ENCODE results near the gene TBX3.

The TBX3 gene

GRCh38 chr12:114666746-114667668 lies 17.0 kb downstream of the TBX3 start:
- no peak for FAIRE-seq

- no peak for FAIRE-seq
Measured at GRCh38 chr12:114665411-114666260, 18.3 kb downstream of the TBX3 start.

GRCh38 chr12:114664651-114665320 lies 19.2 kb downstream of the TBX3 start:
- no peak for FAIRE-seq

- FAIRE-seq = no peak
Measured at GRCh38 chr12:114662512-114663177, 21.3 kb downstream of the TBX3 start.

- no peak for FAIRE-seq
Measured at GRCh38 chr12:114661245-114661644, 22.7 kb downstream of the TBX3 start.

DNA sequence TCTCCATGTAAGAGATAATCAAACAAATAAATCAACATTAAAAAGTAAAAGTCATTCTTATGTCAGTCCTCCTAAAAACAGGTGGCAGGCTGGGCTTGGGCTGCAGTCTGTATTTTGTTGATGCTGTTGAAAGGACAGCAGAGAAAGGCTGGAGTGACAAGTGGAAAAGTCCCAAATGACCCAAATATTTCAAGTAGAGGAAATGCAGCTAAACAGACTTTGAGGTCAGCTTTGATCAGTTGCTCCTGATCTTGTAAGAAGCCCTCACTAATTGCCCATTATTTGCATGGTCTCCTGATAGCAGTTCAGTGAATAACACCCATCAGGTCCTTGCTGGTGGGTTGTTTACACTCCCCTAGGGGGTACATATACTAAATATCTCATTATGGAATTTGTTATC lies 24.9 kb downstream of the TBX3 start:
- FAIRE-seq = no peak

DNA sequence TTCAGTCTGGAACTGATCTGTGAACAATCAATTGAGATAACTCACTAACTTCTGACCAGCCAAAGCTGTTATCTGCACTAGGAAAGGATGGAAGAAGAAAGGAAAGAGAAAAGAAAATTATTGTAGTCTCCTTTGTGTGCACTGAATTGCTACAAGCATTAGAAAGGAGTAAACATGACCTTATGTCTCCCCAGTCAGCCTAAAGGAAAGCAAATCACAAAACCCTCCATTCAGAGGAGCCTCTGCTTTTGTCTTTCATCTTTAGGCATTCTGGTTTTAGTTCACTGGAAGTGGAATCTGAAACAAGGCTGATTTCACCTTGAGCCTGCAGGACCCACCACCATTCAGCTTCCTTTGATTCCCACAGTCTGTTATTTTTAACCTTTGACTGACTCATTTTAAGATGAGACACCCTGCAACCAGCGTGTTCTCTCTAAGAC lies 26.0 kb downstream of the TBX3 start:
- no peak for FAIRE-seq

GRCh38 chr12:114657597-114657920 lies 26.4 kb downstream of the TBX3 start:
- no peak for FAIRE-seq

- no peak for FAIRE-seq
Measured at GRCh38 chr12:114656906-114657596, 26.9 kb downstream of the TBX3 start.

GRCh38 chr12:114655934-114656749 lies 27.8 kb downstream of the TBX3 start:
- no peak for FAIRE-seq

DNA sequence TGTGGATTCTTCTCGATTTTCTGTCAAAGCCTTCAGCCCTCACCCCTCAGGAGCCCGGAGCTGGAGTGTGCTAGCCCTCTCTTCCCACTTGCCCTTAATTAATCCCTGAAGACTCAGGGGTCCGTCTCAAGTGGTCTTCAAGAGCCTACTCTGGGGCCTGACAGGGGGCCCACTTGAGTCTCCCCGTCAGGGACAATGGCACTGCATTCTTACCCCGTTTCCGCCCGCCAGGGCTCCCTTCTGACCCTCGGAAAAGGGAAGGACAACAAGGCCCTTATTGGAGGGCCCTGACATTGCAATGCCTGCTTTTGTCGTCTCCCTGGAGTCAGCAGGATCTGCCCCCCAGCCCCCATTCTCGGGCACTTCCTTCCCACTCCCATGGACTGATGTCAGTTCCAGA lies 34.4 kb downstream of the TBX3 start:
- no peak for FAIRE-seq

DNA sequence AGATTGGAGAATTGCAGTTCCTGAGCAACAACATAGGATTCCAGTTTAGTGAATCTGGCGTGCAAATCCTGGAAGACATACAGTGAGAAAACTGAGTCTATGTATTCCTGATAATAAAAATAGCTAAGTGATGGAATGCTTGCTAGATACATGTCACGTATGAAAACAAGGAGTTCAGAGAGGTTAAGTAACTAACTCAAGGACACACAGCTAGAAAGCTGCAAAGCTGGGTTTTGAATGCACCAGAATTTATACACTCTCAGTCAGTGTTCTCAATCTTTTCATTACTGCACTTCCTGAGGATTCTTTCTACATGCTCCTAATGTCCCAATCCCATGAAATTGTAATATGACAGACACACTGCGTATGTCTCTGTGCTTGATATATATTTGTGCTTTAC lies 35.3 kb downstream of the TBX3 start:
- no peak for FAIRE-seq

DNA sequence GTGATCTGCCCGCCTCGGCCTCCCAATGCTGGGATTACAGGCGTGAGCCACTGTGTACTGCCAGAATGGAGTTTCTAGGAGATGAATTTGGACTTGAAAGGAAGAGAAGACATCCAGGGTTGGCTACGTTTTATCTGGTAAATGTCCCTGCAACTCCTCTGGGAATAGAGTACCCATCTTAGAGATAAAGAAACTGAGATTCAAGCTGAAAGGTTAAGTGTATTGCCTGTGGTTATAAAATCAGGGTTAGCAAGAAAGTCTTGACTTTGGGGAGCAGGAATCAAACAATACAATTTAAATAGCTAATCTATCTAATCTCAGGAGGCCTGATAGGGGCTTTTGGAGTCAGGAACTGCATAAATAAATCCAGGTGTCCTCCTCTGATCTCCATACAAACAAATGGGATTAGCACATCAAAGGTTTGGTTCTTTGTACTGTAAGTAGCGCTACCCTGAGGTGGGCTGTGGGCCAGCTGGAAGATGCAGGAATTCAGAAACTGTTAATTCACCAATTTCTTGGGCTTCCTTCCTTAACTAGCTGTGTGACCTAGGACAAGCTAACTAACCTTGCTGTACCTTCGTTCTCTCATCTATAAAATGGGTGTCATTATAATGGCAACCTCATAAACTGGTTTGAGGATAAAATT lies 45.1 kb downstream of the TBX3 start:
- FAIRE-seq = no peak

DNA sequence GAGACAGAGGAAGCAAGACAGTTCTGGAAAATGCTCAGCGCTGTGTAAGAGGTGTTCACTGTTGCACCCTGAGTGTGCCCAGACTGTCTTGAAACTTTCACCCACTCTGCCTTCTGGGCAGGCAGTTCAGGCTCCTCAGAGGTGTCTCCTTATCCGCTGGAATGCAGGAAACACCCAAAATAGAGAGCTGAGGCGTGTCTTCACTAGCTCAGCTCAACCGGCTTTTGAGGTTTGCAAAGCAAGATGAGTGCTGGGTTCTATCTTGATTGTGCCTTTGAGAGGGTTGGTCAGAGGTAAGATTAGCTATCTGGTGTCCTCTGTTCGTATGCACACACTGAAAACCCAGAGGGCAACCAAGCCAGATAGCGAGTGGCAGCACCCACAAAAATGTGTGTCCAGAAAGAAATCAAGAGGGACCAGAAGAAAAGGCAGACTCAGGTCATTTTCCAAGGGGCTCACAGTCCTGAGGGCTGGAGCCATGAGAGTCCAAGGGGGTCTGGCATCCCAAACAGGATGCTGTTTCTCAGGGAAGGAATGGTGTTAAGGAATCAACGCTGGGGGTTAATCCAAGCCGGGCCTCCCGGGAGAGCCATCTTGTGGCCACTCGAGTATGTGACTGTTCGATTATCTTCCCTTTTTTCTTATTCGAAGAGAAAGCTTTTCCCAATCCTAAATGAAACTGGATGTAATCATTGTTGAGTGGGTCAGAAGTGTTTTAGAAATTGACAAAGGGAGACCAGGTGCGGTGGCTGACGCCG lies 47.1 kb downstream of the TBX3 start:
- FAIRE-seq = no peak

DNA sequence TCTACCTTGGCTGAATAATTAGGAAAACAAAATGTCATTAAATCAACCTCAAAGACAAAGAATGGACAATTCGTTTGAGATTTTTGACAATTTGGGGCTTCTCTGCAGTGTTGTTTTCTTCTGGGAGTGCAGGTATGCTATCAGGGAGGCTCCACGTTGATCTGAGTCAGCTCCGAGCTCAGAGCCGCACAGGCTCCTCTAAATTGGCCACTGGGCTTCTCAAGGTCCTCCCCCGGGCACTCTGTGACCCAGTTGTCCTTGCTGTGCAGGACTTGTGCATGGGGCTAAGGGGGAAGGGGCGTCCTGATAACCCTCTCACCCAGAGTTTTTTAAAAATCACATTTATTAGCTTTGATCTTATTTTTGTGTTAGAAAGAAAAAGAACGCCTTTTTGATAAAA lies 52.7 kb downstream of the TBX3 start:
- FAIRE-seq = no peak

DNA sequence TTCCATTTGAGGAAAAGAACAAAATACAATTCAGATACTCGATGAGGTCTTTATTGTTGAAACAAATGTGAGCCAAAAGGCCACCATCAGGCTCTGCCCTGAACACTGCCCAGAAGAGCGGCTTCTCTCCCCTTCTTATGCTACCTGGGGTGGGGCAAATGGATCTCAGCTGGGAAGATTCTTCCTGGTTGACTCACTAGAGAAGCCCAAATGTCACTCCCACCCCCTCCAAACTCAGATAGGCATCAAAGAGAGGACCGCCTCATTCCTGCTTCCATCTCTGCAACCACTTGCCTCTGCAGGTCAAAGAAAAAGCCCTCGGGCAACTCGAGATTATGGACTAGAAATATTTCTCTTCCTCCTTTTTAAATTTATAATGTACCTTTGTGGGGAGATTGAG lies 55.8 kb downstream of the TBX3 start:
- FAIRE-seq = no peak

- no peak for FAIRE-seq
Measured at GRCh38 chr12:114627393-114627792, 56.6 kb downstream of the TBX3 start.

GRCh38 chr12:114625294-114625851 lies 58.6 kb downstream of the TBX3 start:
- FAIRE-seq = no peak

DNA sequence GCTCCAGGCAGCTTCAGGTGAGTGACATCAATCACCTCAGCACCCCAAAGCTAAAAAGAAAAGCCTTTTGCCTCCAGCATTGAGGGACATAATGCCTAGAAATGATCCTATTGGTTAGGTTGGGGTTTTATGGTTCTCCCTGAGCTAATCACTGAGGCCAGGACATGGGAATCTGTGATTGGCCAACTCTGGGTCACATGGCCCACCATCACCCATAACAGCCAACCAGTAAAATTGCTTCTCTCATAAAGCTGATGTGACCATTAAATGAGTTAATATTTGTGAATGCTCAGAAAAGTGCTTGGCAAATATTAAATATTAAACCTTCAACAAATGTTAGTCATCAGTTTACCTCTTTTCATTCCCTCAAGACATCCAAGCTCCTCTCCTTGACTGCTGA lies 60.2 kb downstream of the TBX3 start:
- FAIRE-seq = no peak

Measured in TTC549 (cell line).